K562 (cell line): ENCODE results near the gene EML2. TPM values are rescaled to one million over a fixed set of nuclear protein-coding genes. Genes with fewer than 3 reads are reported as not detected.
A peak's percentile ranks its signal among the peaks of the same experiment; 100 is the strongest.

Experiments used
- BCL6 ChIP-seq: fragments of 250-450 bp; sonication (Bioruptor Pico); IDR thresholded peaks from 2 replicates; pipeline ENCODE4 v1.4.0; 2020
- E2F3 ChIP-seq: fragments of 250-450 bp; sonication (Bioruptor Pico); IDR thresholded peaks from 2 replicates; pipeline ENCODE4 v1.4.0; 2020; ENCODE audit warnings: mild to moderate bottlenecking
- ELK3 ChIP-seq: fragments of 450-650 bp; formaldehyde crosslinking; IDR thresholded peaks from 2 replicates; pipeline ENCODE4 v1.4.0; 2020; ENCODE audit warnings: mild to moderate bottlenecking
- FOXK2 ChIP-seq, 2 experiments: fragments of 450-650 bp; IDR thresholded peaks in 1 of 2; conservative IDR thresholded peaks in 1 of 2; 2 replicates each; pipeline ENCODE4 v1.6.1; 2016; ENCODE audit warnings: low read depth in 2 of 2, mild to moderate bottlenecking in 1 of 2
- HCFC1 ChIP-seq: IDR thresholded peaks from 2 replicates; pipeline ENCODE4 v1.6.1; 2012; ENCODE audit warnings: low read depth, low read length, improper control_type of control experiment
- IRF2 ChIP-seq: sonication (generic); formaldehyde crosslinking; IDR thresholded peaks from 2 replicates; pipeline ENCODE4 v1.8.1; 2022; ENCODE audit warnings: mild to moderate bottlenecking, missing genetic modification reagents
- MCM5 ChIP-seq: fragments of 450-650 bp; IDR thresholded peaks from 2 replicates; pipeline ENCODE4 v1.6.1; 2016; ENCODE audit warnings: low read depth
- MTF1 ChIP-seq: fragments of 250-450 bp; sonication (Bioruptor Pico); IDR thresholded peaks from 2 replicates; pipeline ENCODE4 v1.9.0; 2021; ENCODE audit warnings: moderate library complexity, mild to moderate bottlenecking, inconsistent platforms, borderline replicate concordance
- NR2C1 ChIP-seq, 2 experiments: fragments of 450-650 bp; IDR thresholded peaks; 2 replicates each; pipeline ENCODE4 v1.6.1; 2017; ENCODE audit warnings: mild to moderate bottlenecking in 2 of 2, antibody characterized with exemption in 1 of 2, inconsistent platforms in 1 of 2, missing compliant biosample characterization in 1 of 2, missing genetic modification characterization in 1 of 2
- PHB ChIP-seq: fragments of 250-450 bp; sonication (Bioruptor Pico); IDR thresholded peaks from 2 replicates; pipeline ENCODE4 v1.5.0; 2021
- SAP30 ChIP-seq: fragments of 200-600 bp; sonication (generic); IDR thresholded peaks from 2 replicates; pipeline ENCODE4 v1.6.1; 2012; ENCODE audit warnings: borderline replicate concordance, low read depth, mild to moderate bottlenecking, moderate library complexity, low read length, control low read depth, inconsistent platforms; ENCODE audit not compliant: insufficient read depth, poor library complexity, severe bottlenecking
- TGIF2 ChIP-seq: sonication (generic); formaldehyde crosslinking; IDR thresholded peaks from 2 replicates; pipeline ENCODE4 v1.8.1; 2022; ENCODE audit warnings: mild to moderate bottlenecking, missing genetic modification reagents, moderate library complexity
- THAP12 ChIP-seq: fragments of 250-450 bp; sonication (Bioruptor Pico); IDR thresholded peaks from 2 replicates; pipeline ENCODE4 v1.9.0; 2021; ENCODE audit warnings: mild to moderate bottlenecking, inconsistent platforms
- TOE1 ChIP-seq, 2 experiments: fragments of 450-650 bp in 1 of 2; sonication (generic) in 1 of 2; formaldehyde crosslinking in 1 of 2; IDR thresholded peaks; 2 replicates each; pipeline versions ENCODE4 v1.7.1 to v1.8.0; 2016 to 2022; ENCODE audit warnings: borderline replicate concordance in 2 of 2, mild to moderate bottlenecking in 2 of 2, antibody characterized with exemption in 1 of 2, inconsistent platforms in 1 of 2, low read depth in 1 of 2, missing genetic modification reagents in 1 of 2, moderate library complexity in 1 of 2
- ZNF143 ChIP-seq: sonication (generic); formaldehyde crosslinking; IDR thresholded peaks from 2 replicates; pipeline ENCODE4 v1.9.0; 2022; ENCODE audit warnings: mild to moderate bottlenecking, missing genetic modification reagents
- ZNF3 ChIP-seq: fragments of 250-450 bp; sonication (Bioruptor Pico); IDR thresholded peaks from 2 replicates; pipeline ENCODE4 v1.5.0; 2021; ENCODE audit warnings: mild to moderate bottlenecking, moderate library complexity
- ZNF398 ChIP-seq: fragments of 250-450 bp; sonication (Bioruptor Pico); IDR thresholded peaks from 2 replicates; pipeline ENCODE4 v1.8.0; 2021; ENCODE audit warnings: moderate library complexity, mild to moderate bottlenecking, inconsistent platforms
- ZNF431 ChIP-seq: sonication (generic); formaldehyde crosslinking; IDR thresholded peaks from 2 replicates; pipeline ENCODE4 v1.8.0; 2022; ENCODE audit warnings: mild to moderate bottlenecking, missing genetic modification reagents
- polyA plus RNA-seq, 8 experiments: library from polyadenylated mRNA; depleted of rRNA in 4 of 8; stranded (reverse) in 5 of 8; unstranded in 3 of 8; fragments of >200 nt; fragmentation: Nextera tagmentation in 2 of 8; fragmentation: Illumina TruSeq in 1 of 8; extraction: Ambion mirVana in 2 of 8; extraction: Trizol in 1 of 8; gene quantifications; 2 replicates each; pipeline versions ENCODE4 v1.2.1 to v1.2.3, GENCODE V29; 2011 to 2014; ENCODE audit warnings: inconsistent platforms in 1 of 8, missing spikeins in 1 of 8
- total RNA-seq, 7 experiments: library from RNA; depleted of rRNA in 6 of 7; stranded (reverse); fragments of >200 nt in 6 of 7; fragmentation: Illumina TruSeq in 2 of 7; extraction: Trizol in 2 of 7; gene quantifications; 2 replicates each; pipeline versions ENCODE4 v1.2.1 to v1.2.3, GENCODE V29; 2011 to 2021; ENCODE audit warnings: low replicate concordance in 1 of 7
- TF ChIP-seq, protein P1 (sequence below): IDR thresholded peaks from 3 replicates; pipeline ENCODE4 v1.6.1; 2011; ENCODE audit warnings: borderline replicate concordance, mild to moderate bottlenecking; ENCODE audit not compliant: insufficient read length, insufficient read depth
- TF ChIP-seq, protein P2 (sequence below): fragments of 250-450 bp; sonication (Bioruptor Pico); IDR thresholded peaks from 2 replicates; pipeline ENCODE4 v1.8.0; 2021; ENCODE audit warnings: borderline replicate concordance, mild to moderate bottlenecking, moderate library complexity; ENCODE audit not compliant: poor library complexity, severe bottlenecking

Gene EML2
- total and polyA plus RNA-seq, 9 of the 15 experiments (the other 6 are each of a cell fraction or from before 2014, with no cell fraction given) = 2.6 to 69.6 (median 24.8) TPM

DNA sequence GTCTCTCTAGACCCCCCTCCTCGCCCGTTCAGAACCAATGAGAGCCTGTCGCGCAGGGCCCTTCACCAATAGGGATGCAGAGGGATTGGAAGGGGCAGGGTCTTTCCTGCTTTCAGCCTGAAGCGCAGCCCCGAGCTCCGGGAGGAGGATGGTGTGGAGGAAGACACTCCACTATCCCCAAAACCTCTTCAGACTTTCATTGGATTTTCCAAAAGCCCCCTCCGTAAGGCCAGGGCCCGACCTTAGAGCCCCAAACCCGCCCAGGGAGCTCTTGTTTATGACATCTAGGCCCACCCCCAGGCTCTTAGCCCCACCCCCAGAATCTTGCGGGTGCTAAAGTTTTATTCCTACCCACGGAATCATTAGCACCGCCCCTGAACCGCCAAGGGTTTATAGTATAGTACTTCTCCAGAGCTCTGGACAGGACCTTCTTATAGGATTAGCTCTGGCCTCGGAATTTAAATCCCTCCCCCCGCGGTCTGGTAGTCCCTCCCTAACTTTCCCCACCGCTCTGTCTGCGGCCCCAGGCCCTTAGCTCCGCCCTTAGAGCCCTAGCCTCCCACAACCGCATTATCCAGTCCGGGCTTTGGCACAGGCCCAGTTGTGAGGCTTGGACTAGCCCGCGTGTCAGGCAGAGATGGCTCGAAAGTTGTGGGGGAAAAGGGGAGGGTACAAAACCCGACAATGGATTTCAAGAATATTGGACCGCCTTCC lies 6.6 kb upstream of the EML2 start (continued):
- TF ChIP-seq ZNF398 (CRISPR knock-in tag) (no peak), PHB (CRISPR knock-in tag) (no peak), IRF2 (no peak), ELK3 (CRISPR knock-in tag) (no peak), HCFC1 (peak; percentile 38; the same call in 1 of the 2 replicates), ZNF143 (CRISPR knock-in tag) (no peak), ZNF431 (CRISPR knock-in tag) (no peak), E2F3 (no peak), MCM5 (no peak), BCL6 (no peak), THAP12 (CRISPR knock-in tag) (no peak), ZNF3 (CRISPR knock-in tag) (no peak), TOE1 (IDR thresholded peaks at IDR 0.05; ENCODE audit: borderline replicate concordance) (peak; percentile 95), TOE1 (CRISPR knock-in tag; IDR thresholded peaks at IDR 0.05; ENCODE audit: borderline replicate concordance, low read depth) (no peak), TGIF2 (CRISPR knock-in tag) (no peak), SAP30 (no peak), NR2C1 (IDR thresholded peaks at IDR 0.05) (no peak), NR2C1 (tag; IDR thresholded peaks at IDR 0.05) (no peak), MTF1 (no peak), FOXK2 (conservative IDR thresholded peaks at IDR 0.05 in 1 of 2, IDR thresholded peaks at IDR 0.05 in 1 of 2; ENCODE audit: low read depth in 2 of 2) (peak; percentile 88 to 92)
- TF ChIP-seq, protein P1, sequence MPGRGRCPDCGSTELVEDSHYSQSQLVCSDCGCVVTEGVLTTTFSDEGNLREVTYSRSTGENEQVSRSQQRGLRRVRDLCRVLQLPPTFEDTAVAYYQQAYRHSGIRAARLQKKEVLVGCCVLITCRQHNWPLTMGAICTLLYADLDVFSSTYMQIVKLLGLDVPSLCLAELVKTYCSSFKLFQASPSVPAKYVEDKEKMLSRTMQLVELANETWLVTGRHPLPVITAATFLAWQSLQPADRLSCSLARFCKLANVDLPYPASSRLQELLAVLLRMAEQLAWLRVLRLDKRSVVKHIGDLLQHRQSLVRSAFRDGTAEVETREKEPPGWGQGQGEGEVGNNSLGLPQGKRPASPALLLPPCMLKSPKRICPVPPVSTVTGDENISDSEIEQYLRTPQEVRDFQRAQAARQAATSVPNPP = no peak
- TF ChIP-seq, protein P2, sequence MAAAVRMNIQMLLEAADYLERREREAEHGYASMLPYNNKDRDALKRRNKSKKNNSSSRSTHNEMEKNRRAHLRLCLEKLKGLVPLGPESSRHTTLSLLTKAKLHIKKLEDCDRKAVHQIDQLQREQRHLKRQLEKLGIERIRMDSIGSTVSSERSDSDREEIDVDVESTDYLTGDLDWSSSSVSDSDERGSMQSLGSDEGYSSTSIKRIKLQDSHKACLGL (CRISPR knock-in tag) = no peak
